Astrocyte (in vitro differentiated cells and primary cell): ENCODE measurements around the gene PSMD3. TPM values are rescaled to one million over a fixed set of nuclear protein-coding genes. Genes with fewer than 3 reads are reported as not detected.

Experiments used
- DNase-seq: peaks from one replicate; pipeline ENCODE4 v3.0.0-alpha.2; 2010; ENCODE audit warnings: low read depth
- FAIRE-seq: peaks from 2 replicates; lab custom pipeline; 2011; peaks lifted over from hg19 to GRCh38; lab: Jason Lieb, UNC
- H2AFZ ChIP-seq: 2 replicates; pipeline ENCODE4 v1.6.0; 2012; ENCODE audit warnings: low read depth, low read length, inconsistent platforms
- H3K27ac ChIP-seq: 2 replicates; pipeline ENCODE4 v1.5.1; 2011; ENCODE audit warnings: low read depth, low read length, inconsistent platforms
- H3K27me3 ChIP-seq: 2 replicates; pipeline ENCODE4 v1.6.0; 2011; ENCODE audit warnings: low read length, inconsistent platforms; ENCODE audit not compliant: insufficient read depth
- H3K36me3 ChIP-seq: 2 replicates; pipeline ENCODE4 v1.5.1; 2011; ENCODE audit warnings: low read length, inconsistent platforms; ENCODE audit not compliant: insufficient read depth
- H3K4me1 ChIP-seq: 2 replicates; pipeline ENCODE4 v1.5.1; 2011; ENCODE audit warnings: low read length, inconsistent platforms; ENCODE audit not compliant: insufficient read depth
- H3K4me2 ChIP-seq: 2 replicates; pipeline ENCODE4 v1.6.0; 2012; ENCODE audit warnings: low read length, inconsistent platforms
- H3K4me3 ChIP-seq: 2 replicates; pipeline ENCODE4 v1.5.1; 2011; ENCODE audit warnings: low read depth, mild to moderate bottlenecking, low read length, inconsistent platforms; ENCODE audit not compliant: insufficient read depth
- H3K79me2 ChIP-seq: 2 replicates; pipeline ENCODE4 v1.6.0; 2012; ENCODE audit warnings: mild to moderate bottlenecking, low read length, inconsistent platforms; ENCODE audit not compliant: insufficient read depth
- H3K9ac ChIP-seq: 2 replicates; pipeline ENCODE4 v1.6.0; 2012; ENCODE audit warnings: mild to moderate bottlenecking, low read length, inconsistent platforms
- H3K9me3 ChIP-seq: 2 replicates; pipeline ENCODE4 v1.5.1; 2012; ENCODE audit warnings: low read depth, mild to moderate bottlenecking, low read length, inconsistent platforms; ENCODE audit not compliant: insufficient read depth
- H4K20me1 ChIP-seq: 2 replicates; pipeline ENCODE4 v1.6.0; 2012; ENCODE audit warnings: low read length, inconsistent platforms; ENCODE audit not compliant: insufficient read depth
- H3K27ac Mint-ChIP-seq: one replicate; pipeline ENCODE4 v1.8.0; 2021; ENCODE audit warnings: mild to moderate bottlenecking, mixed read lengths; ENCODE audit not compliant: unreplicated experiment
- H3K27me3 Mint-ChIP-seq: one replicate; pipeline ENCODE4 v1.8.0; 2021; ENCODE audit warnings: low read depth, mixed read lengths; ENCODE audit not compliant: unreplicated experiment
- H3K36me3 Mint-ChIP-seq: one replicate; pipeline ENCODE4 v1.8.0; 2021; ENCODE audit warnings: low read depth, mixed read lengths; ENCODE audit not compliant: unreplicated experiment
- H3K4me1 Mint-ChIP-seq: one replicate; pipeline ENCODE4 v1.8.0; 2021; ENCODE audit warnings: low read depth, mixed read lengths; ENCODE audit not compliant: unreplicated experiment
- H3K4me3 Mint-ChIP-seq: one replicate; pipeline ENCODE4 v1.8.0; 2021; ENCODE audit warnings: mild to moderate bottlenecking, moderate library complexity, mixed read lengths; ENCODE audit not compliant: unreplicated experiment
- H3K9me3 Mint-ChIP-seq: one replicate; pipeline ENCODE4 v1.8.0; 2021; ENCODE audit warnings: mild to moderate bottlenecking, mixed read lengths; ENCODE audit not compliant: unreplicated experiment
- CTCF ChIP-seq: IDR thresholded peaks from 2 replicates; pipeline ENCODE4 v1.5.1; 2011; ENCODE audit warnings: low read depth, mild to moderate bottlenecking, inconsistent platforms, low read length, moderate library complexity; ENCODE audit not compliant: insufficient read depth
- EZH2 ChIP-seq: IDR thresholded peaks from 2 replicates; pipeline ENCODE4 v1.6.1; 2012; ENCODE audit warnings: mild to moderate bottlenecking, low read length, inconsistent platforms; ENCODE audit not compliant: insufficient read depth
- total RNA-seq: library from RNA; stranded (reverse); gene quantifications from 2 replicates; pipeline ENCODE4 v1.2.1, GENCODE V29; 2021

The PSMD3 gene
- total RNA-seq, 1 donor from 2014 or later, result 129 TPM

- H3K4me1 ChIP-seq, result peaks cover 45% of the 10 kb centered on the region
- peaks cover 4% of the 10 kb centered on the region for H4K20me1 ChIP-seq
- DNase-seq (no peak), FAIRE-seq (no peak)
- H3K27me3 Mint-ChIP-seq, result no peaks in the 10 kb centered on the region
- TF ChIP-seq CTCF, result no peak
- no peak for TF ChIP-seq EZH2
- no peak overlapping the region for H3K4me3 Mint-ChIP-seq
- H2AFZ ChIP-seq, result no peak overlapping the region
- peaks cover 13% of the 10 kb centered on the region for H3K4me1 Mint-ChIP-seq
- no peak overlapping the region for H3K27ac Mint-ChIP-seq
- H3K36me3 Mint-ChIP-seq, result peaks cover 13% of the 10 kb centered on the region
- no peaks in the 10 kb centered on the region for H3K9me3 Mint-ChIP-seq
- H3K36me3 ChIP-seq, result peaks cover 7% of the 10 kb centered on the region
- peak overlapping the region; percentile 56 for H3K27ac ChIP-seq
- no peaks in the 10 kb centered on the region for H3K9me3 ChIP-seq
- H3K27me3 ChIP-seq, result no peaks in the 10 kb centered on the region
- peak overlapping the region; percentile 61 for H3K4me2 ChIP-seq
- no peak overlapping the region for H3K4me3 ChIP-seq
- H3K79me2 ChIP-seq, result no peaks in the 10 kb centered on the region
- H3K9ac ChIP-seq, result peak overlapping the region; percentile 39
These were observed 37.9 kb downstream of the PSMD3 start for GRCh38 chr17:40018211-40019121.

GRCh38 chr17:40019140-40019991, 38.8 kb downstream of the PSMD3 start:
- peaks cover 4% of the 10 kb centered on the region for H4K20me1 ChIP-seq
- H3K27ac ChIP-seq, result peak overlapping the region; percentile 56
- no peaks in the 10 kb centered on the region for H3K9me3 Mint-ChIP-seq
- peak overlapping the region; percentile 34 for H3K27ac Mint-ChIP-seq
- H3K9me3 ChIP-seq, result no peaks in the 10 kb centered on the region
- no peak overlapping the region for H3K4me3 Mint-ChIP-seq
- no peaks in the 10 kb centered on the region for H3K27me3 ChIP-seq
- TF ChIP-seq EZH2, result no peak
- H3K4me3 ChIP-seq, result no peak overlapping the region
- no peak overlapping the region for H2AFZ ChIP-seq
- FAIRE-seq (no peak), DNase-seq (peak; percentile 64)
- no peaks in the 10 kb centered on the region for H3K79me2 ChIP-seq
- H3K27me3 Mint-ChIP-seq, result no peaks in the 10 kb centered on the region
- H3K36me3 Mint-ChIP-seq, result peaks cover 13% of the 10 kb centered on the region
- H3K36me3 ChIP-seq, result peaks cover 7% of the 10 kb centered on the region
- H3K4me1 Mint-ChIP-seq, result peaks cover 13% of the 10 kb centered on the region
- peak overlapping the region; percentile 61 for H3K4me2 ChIP-seq
- peak overlapping the region; percentile 39 for H3K9ac ChIP-seq
- H3K4me1 ChIP-seq, result peaks cover 47% of the 10 kb centered on the region

GRCh38 chr17:40020146-40020545, 39.5 kb downstream of the PSMD3 start:
- Mint-ChIP-seq H3K9me3 (no peaks in the 10 kb centered on the region), H3K4me3 (no peak overlapping the region), H3K36me3 (peaks cover 13% of the 10 kb centered on the region), H3K4me1 (peaks cover 13% of the 10 kb centered on the region), H3K27me3 (no peaks in the 10 kb centered on the region), H3K27ac (peak overlapping the region; percentile 69)
- Histone ChIP-seq H3K9ac (no peak overlapping the region), H4K20me1 (peaks cover 4% of the 10 kb centered on the region), H3K4me2 (no peak overlapping the region), H3K4me1 (peaks cover 47% of the 10 kb centered on the region), H3K27ac (no peak overlapping the region), H3K79me2 (no peaks in the 10 kb centered on the region), H3K36me3 (peaks cover 7% of the 10 kb centered on the region), H3K4me3 (no peak overlapping the region), H3K9me3 (no peaks in the 10 kb centered on the region), H2AFZ (no peak overlapping the region), H3K27me3 (no peaks in the 10 kb centered on the region)
- DNase-seq (no peak), FAIRE-seq (no peak)
- TF ChIP-seq CTCF (no peak), EZH2 (no peak)
